Stimulated activated naive CD8-positive, alpha-beta T cell treated with anti-CD3 and anti-CD28 coated beads, Interleukin-15, Interleukin-2, amounts not matched to agents 100 U/mL and 50 U/mL, for 24 hours (primary cell): ENCODE measurements around the gene GASK1B.

Experiments used
- ATAC-seq: fragments of 150-1000 bp; cut with Tn5 transposase; one replicate; pipeline ENCODE4 v1.10.0; 2021
- DNase-seq: peaks from one replicate; pipeline ENCODE4 v3.0.0; 2021

Gene GASK1B

DNA sequence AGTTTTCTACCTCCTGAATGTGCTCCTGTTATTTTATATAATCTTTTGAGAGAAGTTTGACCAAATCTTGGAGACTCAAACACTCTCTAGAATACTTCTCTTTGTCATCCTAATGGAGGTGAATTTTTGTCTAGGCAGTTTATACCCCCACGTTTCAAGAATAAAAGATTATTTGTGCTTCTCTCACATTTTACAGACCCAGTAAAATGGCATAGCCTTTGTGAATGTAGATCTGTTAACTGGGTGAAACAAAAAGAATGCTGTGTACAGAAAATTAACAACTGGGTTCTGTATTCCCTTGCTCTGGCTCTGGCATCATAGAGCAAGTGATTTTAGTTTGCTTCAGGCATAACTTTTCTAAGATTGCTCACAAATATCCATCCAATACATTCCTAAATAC lies 26.1 kb downstream of the GASK1B start:
- ATAC-seq: no peak
- no peak for DNase-seq

DNA sequence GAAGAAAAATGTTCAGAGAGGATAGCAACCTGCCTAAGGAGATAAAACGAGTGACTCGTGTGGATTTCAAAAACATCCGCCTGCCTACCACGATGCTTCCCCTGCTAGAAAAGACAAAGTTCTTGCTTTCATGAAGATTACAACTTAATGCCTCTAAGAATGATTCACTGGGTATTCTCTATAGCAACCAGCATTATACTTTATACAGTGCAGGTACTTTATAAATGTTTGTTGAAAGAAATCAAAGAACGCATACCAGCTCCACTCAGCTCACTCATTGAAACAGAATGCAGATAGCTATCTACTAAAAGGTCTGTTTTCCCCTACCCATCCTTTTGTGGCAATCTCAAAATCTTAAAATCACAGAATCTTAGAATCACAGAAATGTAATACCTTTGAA lies 33.7 kb downstream of the GASK1B start:
- ATAC-seq (no peak), DNase-seq (no peak)

DNA sequence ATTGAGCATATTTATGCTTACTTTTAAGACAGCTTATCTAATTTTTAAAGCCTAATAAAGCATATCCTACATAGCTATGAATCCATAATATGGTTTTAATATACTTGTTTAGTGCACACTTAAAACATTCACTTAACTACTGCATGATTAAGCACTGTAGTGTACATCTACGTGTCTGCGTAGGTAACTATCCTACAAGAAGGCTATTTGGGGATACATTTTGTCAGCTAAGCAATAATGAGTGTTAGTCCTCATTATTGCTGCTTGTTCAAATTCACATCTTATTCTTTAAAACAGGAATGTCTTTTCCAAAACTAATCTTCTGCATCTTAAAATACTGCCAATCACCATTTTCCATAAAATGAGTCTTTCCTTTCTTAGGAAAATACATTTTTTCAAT lies 38.6 kb downstream of the GASK1B start:
- no peak for ATAC-seq

DNA sequence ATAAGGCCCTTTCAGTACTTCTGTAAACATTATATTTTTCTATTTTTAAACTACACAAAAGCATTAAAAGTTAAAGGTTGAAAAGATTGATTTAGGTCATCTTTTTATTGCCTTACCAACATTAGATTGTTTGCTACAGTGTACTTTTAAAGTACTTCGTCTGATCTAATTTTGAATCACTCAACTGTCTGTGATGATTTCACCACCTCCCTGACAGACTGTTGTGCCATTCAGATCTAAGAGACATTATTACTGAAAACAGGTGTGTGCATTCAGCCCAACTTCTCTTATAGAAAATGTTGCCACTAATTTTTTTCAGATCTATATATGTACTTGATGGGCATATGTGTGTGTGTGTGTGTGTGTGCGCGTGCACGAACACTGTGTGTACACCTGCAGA lies 39.3 kb downstream of the GASK1B start:
- no peak for DNase-seq
- ATAC-seq: no peak

More for the DNA sequence above, 38.6 kb downstream of the GASK1B start:
- DNase-seq: no peak

DNA sequence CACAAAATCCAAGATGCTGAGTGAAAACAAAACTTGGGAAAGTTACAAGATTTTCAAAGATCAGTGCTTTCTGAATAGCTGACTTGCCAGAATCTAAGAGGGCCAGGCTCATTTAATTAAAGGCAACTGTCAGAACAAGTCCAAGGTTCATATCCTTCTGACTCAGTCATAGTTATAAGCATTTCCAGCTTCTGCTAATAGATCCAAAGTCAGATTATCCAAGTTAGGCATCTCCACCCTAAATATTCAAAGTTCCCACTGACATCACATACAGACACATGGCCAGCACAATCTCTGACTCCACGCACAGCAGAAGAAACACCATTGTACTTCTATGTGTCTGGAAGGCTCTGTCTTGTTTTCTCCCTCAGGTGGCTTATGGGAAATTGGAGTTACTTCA lies 41.8 kb downstream of the GASK1B start:
- no peak for ATAC-seq
- DNase-seq: no peak

DNA sequence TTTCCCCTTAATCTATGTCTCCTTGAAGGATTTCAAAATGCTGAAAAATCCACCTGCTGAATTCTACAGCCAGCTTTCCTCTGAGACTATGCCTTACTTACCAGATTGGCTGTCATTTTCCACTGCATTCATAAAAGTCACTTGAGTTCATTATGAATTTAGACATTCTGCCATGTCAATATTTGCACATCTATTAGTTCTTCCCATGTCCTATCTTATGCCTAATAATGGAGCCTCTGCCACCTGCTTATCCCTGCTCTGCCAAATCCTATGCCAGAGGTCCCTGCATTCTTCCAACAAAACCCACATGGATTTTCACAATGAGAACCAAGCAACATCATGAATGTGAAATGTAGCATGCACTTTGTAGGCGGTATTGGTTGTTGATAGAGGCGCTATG lies 42.6 kb downstream of the GASK1B start:
- DNase-seq: no peak

DNA sequence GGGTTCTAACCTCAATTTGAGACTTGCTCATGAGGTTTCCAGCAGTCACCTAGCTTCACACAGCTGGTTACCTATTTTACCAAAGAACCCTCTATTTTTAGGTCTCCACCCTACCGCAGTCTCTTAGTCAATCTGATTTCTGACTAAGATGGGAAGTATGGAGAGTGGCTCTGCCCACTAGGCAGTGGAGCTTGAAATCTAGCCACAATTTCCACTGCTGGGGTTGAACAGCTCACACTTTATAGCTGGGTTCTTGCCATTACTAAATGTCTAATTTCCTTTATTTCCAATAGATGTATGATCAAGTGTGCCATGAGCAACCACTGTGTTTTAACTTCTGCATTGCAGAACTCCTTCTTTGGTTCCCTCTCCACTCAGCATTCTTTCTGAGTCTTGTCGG lies 43.1 kb downstream of the GASK1B start:
- no peak for DNase-seq
- no peak for ATAC-seq

More for the DNA sequence above, 42.6 kb downstream of the GASK1B start:
- no peak for ATAC-seq

DNA sequence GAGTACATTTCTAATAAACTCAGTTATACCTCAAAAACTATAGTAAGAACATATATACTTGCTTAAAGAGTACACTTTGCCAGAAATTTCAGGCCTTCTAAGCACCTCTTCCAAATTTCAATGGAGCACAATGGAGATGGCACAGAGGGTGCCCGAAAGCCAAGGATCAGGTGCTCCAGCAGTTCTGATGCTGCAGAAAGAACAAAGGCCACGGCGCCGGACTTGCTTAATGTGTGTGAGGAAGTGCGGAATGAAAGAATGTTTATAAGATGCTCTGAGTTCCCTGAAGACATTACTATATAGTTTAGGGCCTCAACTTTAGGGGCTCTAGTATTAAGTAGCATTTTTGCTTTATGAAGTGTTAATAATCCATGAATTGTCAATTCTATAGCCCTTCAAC lies 44.3 kb downstream of the GASK1B start:
- ATAC-seq: no peak
- no peak for DNase-seq

DNA sequence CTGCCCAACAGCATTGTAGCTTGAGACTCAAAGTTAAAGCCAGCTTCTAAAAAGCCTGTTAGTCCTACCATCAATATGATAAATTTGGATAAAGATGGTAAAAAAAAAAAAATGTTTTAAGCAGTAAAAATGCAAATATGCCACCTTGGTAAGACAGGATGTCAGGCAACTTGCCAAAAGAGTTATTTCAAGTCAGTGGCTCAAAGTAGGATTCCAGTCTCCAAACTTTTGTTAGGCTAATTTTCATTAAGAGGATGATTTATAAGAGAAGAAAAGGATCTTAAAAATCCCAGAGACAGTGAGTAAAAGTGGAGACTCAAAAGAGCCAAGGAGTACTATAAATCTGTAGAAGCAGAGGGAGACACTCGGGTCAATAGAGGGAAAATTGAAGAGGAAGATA lies 47.5 kb downstream of the GASK1B start:
- no peak for DNase-seq
- no peak for ATAC-seq
